Measurements from ENCODE around the gene PTH2. TPM values are rescaled to one million over a fixed set of nuclear protein-coding genes. Genes with fewer than 3 reads are reported as not detected.

PTH2 gene
- total RNA-seq, 1 experiment from 2014 or later = 0.96 TPM

GRCh38 chr19:49390131-49390928 lies 32.9 kb downstream of the PTH2 start:
- H2AK5ac ChIP-seq (ENCODE audit: insufficient read length, low read length) = no peak overlapping the region
- H3K27ac ChIP-seq (ENCODE audit: insufficient read length, low read depth, low read length) = no peak overlapping the region
- H4K91ac ChIP-seq (ENCODE audit: insufficient read length, low read depth, low read length) = no peak overlapping the region
- no peak overlapping the region for H2BK5ac ChIP-seq (ENCODE audit: insufficient read length, low read length)
- 0 out of 7 replicates have a peak, but pooled peaks cover 0 to 1% (median 0%) of the 10 kb centered on the region in 3 experiments for H3K36me3 Mint-ChIP-seq (ENCODE audit: insufficient read depth in 1 of 3, low read depth in 3 of 3)
- no peaks in the 10 kb centered on the region for H3K9me3 ChIP-seq (ENCODE audit: control insufficient read depth, low read depth, low read length)
- no peak overlapping the region for H3K18ac ChIP-seq (ENCODE audit: insufficient read length, low read depth, low read length)
- H3K9me3 Mint-ChIP-seq = no peaks in the 10 kb centered on the region
- H2BK20ac ChIP-seq (ENCODE audit: low read depth, low read length, poor library complexity, severe bottlenecking) = no peak overlapping the region
- H3K79me1 ChIP-seq (ENCODE audit: insufficient read depth, low read depth, low read length, poor library complexity, severe bottlenecking) = no peaks in the 10 kb centered on the region
- TF ChIP-seq CTCF (conservative IDR thresholded peaks at IDR 0.05) = no peak
- H2BK120ac ChIP-seq (ENCODE audit: low read depth, low read length, poor library complexity, severe bottlenecking) = no peak overlapping the region
- no peak overlapping the region for H3K56ac ChIP-seq (ENCODE audit: insufficient read length, low read depth, low read length)
- no peak overlapping the region for H4K5ac ChIP-seq (ENCODE audit: insufficient read length, low read depth, low read length)
- H2BK12ac ChIP-seq (ENCODE audit: insufficient read length, low read depth, low read length) = no peak overlapping the region
- no peak overlapping the region for H3K4me2 ChIP-seq (ENCODE audit: insufficient read depth, insufficient read length, low read length)
- H3K4me3 Mint-ChIP-seq = no peak overlapping the region
- no peaks in the 10 kb centered on the region for H3K23me2 ChIP-seq (ENCODE audit: insufficient read length, low read depth, low read length, poor library complexity, severe bottlenecking)
- no peak overlapping the region for H3K4ac ChIP-seq (ENCODE audit: low read depth, low read length)
- peaks cover 11% of the 10 kb centered on the region for H3K27me3 Mint-ChIP-seq (ENCODE audit: low read depth)
- H4K8ac ChIP-seq (replicated peaks; ENCODE audit: insufficient read length, low read depth, low read length) = no peak overlapping the region
- no peak overlapping the region for H3K27ac Mint-ChIP-seq
- H4K20me1 ChIP-seq (ENCODE audit: control insufficient read depth, insufficient read depth, insufficient read length) = no peaks in the 10 kb centered on the region
- no peak overlapping the region for H2BK15ac ChIP-seq (ENCODE audit: low read depth, low read length)
- H3K4me1 Mint-ChIP-seq = peaks cover 12 to 29% of the 10 kb centered on the region in 2 experiments
- H2AFZ ChIP-seq (ENCODE audit: low read length) = no peak overlapping the region
- no peak overlapping the region for H3K9ac ChIP-seq (ENCODE audit: extremely low read depth, insufficient read length, low read length)
- no CpG with 5 or more reads among the region's 26 CpGs for WGBS (ENCODE audit: extremely low coverage, insufficient read length, low lambda C conversion rate)
- no peaks in the 10 kb centered on the region for H3K27me3 ChIP-seq (ENCODE audit: insufficient read depth, low read length)
- H3T11ph ChIP-seq (ENCODE audit: low read length) = no peak overlapping the region
- DNase-seq = no peak
- no peaks in the 10 kb centered on the region for H3K4me1 ChIP-seq (ENCODE audit: insufficient read depth, low read length)
- H3K23ac ChIP-seq (ENCODE audit: insufficient read length, low read depth, low read length) = no peak overlapping the region
- no peak overlapping the region for H3K14ac ChIP-seq (ENCODE audit: insufficient read depth, low read length)
- no peaks in the 10 kb centered on the region for H3K79me2 ChIP-seq (ENCODE audit: insufficient read depth, low read length)
